ENCODE measurements around the gene GAS6. TPM values are rescaled to one million over a fixed set of nuclear protein-coding genes. Genes with fewer than 3 reads are reported as not detected.
A peak's percentile ranks its signal among the peaks of the same experiment; 100 is the strongest.
"Not testable (repeated sequence)": the region's sequence is repeated elsewhere in the genome, so short reads cannot be mapped to it uniquely, and the experiment has no call there.

GAS6 gene
- total RNA-seq, 1 donor from 2014 or later: 302 TPM

DNA sequence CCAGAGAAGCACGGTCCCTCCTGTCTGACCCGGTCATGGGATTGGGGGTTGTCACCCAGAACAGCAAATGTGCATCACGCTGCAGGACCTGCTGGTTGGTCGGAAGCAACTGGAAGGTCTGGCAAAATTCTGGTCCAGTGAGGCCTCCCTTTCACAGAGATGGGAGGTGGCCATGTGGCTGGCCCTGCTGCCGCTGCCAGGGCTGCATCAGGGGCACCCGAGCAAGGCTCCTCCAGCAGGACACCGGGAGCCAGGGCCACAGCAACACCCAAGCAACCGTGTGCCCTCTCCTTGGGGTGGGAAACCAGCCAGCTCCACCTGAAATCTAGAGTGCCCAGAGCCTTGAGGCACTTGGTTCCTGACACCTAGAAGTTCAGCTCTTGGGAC lies 11.5 kb upstream of the GAS6 start:
- intact Hi-C loops (cut with DNase I): no loop called here
- DNase-seq (ENCODE audit: low spot score) (no peak), ATAC-seq (no peak)

DNA sequence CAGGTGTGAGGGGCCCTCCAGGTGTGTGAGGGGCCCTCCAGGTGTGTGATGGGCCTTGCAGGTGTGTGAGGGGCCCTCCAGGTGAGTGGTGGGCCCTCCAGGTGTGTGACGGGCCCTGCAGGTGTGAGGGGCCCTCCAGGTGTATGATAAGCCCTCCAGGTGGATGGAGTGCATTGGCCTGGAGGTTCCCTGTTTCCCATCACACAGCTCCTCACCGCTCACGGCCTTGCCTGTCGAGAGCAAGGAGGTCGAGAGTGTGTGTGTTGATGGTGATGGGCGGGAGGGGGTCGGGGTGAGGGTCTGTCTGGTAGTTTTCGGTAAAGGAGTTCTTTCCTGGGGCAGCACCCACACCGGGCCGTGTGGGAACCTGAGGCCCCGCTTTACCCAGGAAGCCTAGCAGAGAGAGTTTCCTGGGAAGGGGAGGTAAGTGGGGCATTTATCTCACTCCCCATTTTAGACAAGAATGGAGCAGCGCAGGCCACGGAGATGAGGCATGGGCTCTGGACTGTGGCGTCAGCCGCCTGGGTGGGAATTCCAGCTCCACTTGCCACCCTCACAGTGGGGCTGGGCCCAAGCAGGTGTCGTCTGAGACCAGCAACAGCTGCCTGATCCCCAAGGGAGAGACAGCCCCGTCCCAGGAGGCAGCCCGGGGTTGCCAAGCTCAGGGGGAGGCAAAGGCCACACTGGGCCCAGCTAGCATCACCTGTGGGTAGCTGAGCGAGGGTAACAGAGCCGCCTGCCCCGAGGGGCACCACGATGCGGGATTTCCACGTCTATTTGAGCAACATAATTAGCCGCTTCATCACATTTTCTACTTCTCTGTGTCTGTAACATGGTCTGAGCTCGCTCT lies 10.9 kb upstream of the GAS6 start:
- no peak for DNase-seq (ENCODE audit: low spot score)
- intact Hi-C loops (cut with DNase I): no loop called here
- no peak for ATAC-seq

DNA sequence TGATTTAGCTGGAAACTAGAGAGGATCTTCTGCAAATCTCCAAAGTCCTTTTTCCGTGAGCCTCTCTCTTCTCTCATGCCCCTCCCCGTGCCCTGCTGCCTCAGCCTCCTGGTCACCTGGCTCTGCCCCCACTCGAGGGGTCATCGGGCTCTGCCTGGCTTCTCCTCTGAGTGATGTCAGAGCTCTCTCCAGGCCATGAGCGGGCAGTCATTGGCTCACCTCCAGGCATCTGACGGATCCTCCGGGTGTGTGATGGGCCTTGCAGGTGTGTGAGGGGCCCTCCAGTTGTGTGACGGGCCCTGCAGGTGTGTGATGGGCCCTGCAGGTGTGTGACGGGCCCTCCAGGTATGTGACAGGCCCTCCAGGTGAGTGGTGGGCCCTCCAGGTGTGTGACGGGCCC lies 10.3 kb upstream of the GAS6 start:
- no peak for DNase-seq (ENCODE audit: low spot score)
- ATAC-seq: no peak
- intact Hi-C loops (cut with DNase I): no loop called here

DNA sequence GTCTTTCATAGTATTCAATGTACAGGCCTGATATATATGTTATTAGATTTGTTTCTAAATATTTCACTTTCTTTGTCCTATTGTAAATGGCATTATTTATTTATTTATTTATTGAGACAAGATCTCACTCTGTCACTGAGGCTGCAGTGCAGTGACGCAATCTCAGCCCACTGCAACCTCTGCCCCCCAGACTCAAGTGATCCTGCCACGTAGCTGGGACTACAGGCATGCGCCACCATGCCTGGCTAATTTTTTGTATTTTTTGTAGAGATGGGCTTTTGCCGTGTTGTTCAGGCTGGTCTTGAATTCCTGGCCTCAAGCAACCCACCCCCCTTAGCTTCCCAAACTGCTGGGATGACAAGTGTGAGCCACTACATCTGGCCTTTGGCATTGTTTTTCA lies 5.4 kb upstream of the GAS6 start:
- ATAC-seq: no peak
- no peak for DNase-seq (ENCODE audit: low spot score)
- intact Hi-C loops (cut with DNase I): no loop called here

DNA sequence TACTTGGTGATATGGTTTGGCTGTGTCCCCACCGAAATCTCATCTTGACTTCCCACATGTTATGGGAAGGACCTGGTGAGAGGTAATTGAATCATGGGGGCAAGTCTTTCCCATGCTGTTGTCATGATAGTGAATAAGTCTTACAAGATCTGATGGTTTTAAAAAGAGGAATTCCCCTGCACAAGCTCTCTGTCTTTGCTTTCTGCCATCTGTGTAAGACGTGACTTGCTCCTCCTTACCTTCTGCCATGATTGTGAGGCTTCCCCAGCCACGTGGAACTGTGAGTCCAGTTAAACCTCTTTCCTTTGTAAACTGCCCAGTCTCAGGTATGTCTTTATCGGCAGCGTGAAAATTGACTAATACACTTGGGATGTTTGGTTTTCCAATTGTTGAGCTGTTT lies 4.0 kb upstream of the GAS6 start:
- DNase-seq (ENCODE audit: low spot score); intact Hi-C loops (cut with DNase I); ATAC-seq: not testable (repeated sequence)

DNA sequence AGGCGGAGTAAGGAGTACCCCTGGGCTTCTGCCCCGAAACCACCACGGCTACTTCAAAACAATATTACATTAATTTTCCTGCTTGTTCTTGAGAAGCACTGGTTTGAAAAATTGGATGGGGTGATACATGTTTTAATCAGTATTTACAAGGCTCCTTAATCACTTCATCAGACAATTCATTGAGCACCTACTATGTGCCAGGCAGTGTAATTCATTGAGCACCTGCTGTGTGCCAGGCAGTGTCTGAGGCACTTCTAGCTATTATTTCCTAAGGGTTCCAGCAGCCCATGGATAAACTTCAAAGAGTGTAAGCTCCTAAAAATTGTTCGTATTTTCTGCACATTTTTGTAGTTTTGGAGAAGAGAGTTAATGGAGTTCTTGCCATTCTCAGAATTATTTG lies 1.6 kb upstream of the GAS6 start:
- DNase-seq (ENCODE audit: low spot score) (no peak), ATAC-seq (no peak)
- intact Hi-C loops (cut with DNase I): no loop called here

DNA sequence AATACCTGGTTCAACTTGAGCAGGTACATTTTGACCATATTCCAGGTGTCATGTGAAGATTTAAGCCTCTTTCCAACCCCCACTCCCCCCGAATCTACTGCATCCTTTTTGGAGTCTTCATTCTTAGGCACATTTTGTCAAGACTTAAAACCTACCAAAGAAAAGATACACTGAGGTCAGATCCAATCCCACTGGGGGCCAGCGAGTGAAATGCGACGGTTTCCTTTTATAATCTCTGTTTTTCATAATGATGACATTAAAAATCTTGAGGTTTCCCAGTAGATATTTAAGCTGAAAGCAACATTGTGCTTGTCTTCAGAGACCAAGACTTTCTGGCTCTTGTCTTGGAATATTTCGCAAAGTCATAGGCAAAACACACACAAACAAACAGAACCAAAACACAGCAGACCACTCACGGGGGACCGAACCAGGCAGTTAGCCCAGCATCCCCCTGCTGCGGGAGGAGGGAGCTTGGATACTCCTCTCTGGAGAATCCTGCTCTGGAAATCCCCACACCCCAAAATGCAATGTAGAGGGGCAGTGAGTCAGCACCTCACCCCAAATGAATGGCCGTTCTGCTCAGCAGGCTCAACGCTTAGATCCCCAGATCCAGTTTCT lies 506 bp upstream of the GAS6 start:
- ATAC-seq (peak; percentile 63), DNase-seq (ENCODE audit: low spot score) (no peak)
- intact Hi-C loops (cut with DNase I): no loop called here

DNA sequence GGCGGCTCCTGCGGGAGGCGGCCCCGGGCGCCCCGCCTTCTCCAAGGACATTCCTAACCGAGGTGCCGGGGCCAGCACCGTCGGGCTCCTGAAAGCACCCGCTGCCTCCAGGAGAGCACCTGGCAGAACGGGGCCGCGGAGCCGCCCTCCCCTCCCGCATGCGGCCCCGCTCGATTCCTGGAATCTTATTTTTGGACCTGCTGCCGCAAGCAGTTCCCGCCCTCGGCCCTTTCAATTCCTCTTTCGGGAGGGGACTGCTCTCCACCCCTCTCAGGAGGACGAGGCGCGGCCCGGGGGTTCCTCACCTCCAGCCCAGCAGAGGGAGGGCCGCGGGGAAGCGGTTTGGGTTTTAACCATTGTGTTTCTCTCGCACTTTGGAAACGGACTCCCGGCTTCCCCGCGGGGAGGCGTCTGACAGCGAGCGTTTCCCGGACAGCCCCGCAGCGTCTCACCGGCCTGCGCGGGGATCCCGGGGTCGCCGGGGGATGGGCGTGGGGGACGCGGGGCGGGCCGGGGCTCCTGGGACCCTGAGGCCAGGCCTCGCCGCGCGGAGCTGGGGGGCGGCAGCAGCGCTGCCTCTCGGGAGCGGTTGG lies 849 bp downstream of the GAS6 start:
- ATAC-seq (peak; percentile 70), DNase-seq (ENCODE audit: low spot score) (peak; percentile 82)
- intact Hi-C loops (cut with DNase I): no loop called here

DNA sequence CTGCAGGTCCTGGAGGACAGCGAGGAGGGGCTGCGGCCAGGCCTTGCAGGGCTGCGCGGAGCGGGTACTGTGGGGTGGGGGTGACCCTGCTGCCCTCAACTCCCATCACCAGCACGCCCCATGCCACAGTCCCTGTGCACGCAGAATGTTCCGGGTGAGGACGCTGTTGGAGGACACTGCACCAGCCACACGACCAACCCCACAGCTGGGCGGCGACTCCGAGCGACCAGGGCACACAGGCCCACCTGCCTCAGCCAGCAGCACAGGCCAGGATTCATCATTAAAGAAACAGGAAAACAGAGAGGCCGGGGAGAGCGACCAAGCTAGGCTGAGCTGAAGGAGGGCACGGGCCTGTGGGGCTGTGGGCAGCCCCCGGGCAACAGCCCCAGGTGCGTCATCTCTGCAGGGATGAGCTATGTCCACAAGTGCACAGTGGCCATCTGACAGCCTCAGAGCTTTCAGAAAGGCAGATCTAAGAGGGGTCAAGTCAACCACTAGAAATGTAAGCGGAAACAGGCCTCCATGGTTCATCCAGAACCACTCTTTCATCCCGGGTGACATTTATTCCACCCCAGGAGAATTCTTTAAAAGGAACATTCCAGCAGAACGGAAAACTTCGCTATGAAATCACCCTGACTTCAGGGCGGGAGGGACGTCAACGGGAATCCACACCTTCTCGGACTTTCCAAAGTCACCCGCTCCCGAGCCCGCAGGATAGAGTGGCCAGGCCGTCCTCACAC lies 1.5 kb downstream of the GAS6 start:
- DNase-seq (ENCODE audit: low spot score): no peak
- intact Hi-C loops (cut with DNase I): no loop called here
- ATAC-seq: peak; percentile 4

DNA sequence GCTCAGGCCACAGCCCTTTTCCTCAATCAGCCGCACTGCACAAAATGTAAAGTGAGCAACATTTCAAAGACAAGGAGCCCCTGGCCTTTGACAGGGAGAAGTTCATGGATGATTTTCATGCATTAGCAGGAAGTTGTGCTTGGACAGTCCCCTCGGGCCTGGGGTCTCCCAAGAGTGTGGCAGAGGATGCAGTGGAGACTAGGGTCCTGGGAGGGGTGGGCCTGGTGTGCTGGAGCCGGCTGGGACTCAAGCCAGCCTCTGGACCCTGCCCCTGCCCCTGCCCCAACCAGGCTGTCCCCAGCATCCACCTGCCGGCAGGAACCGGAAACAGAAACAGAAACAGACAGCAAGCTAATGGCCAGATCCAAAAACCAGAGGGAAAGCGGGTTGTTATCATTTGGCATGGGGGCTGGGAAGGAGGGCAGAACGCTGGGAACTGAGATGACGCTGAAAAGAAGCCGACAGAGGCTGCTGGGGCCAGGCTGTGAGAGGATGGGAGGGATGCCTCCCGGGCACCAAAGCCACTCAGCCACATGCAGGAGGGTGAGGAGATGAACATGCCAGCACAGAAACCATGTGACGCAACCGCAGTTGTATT lies 2.3 kb downstream of the GAS6 start:
- DNase-seq (ENCODE audit: low spot score) (no peak), ATAC-seq (no peak)
- intact Hi-C loops (cut with DNase I): no loop called here

DNA sequence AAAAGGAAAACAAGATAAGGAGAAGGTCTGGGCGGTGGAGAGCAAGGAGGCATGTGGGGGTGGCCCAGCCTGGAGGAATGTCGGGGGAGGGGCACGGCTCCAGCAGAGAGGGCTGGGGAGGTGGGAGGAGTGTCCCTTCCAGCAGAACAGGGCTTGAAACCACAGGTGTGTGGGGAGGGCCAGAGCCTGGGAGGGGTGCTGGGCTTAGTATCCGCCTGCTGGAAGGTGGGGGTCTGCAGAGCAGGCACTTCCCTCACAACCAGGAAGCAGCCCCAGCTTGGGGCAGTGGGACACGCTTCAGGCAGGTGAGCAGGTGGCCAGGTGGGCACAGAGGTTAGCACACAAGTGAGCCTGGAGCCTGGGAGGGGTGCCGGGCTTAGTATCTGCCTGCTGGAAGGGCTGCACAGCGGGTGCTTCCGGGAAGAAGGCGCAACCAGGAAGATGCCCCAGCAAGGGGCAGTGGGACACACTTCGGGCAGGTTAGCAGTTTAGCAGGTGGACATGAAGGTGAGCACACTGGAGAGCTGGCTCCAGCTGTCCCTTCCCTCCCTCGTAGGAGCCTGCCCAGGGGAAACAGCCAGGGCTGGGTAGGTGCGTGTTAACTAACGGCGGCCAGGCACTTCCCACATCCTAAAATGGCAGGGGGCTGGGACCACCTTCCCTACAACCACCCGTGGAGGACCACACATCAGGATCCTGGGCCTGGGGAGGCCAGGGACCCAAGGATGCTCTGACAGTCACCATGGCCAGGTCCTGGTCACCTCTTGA lies 3.0 kb downstream of the GAS6 start:
- no peak for DNase-seq (ENCODE audit: low spot score)
- ATAC-seq: no peak
- intact Hi-C loops (cut with DNase I): no loop called here

DNA sequence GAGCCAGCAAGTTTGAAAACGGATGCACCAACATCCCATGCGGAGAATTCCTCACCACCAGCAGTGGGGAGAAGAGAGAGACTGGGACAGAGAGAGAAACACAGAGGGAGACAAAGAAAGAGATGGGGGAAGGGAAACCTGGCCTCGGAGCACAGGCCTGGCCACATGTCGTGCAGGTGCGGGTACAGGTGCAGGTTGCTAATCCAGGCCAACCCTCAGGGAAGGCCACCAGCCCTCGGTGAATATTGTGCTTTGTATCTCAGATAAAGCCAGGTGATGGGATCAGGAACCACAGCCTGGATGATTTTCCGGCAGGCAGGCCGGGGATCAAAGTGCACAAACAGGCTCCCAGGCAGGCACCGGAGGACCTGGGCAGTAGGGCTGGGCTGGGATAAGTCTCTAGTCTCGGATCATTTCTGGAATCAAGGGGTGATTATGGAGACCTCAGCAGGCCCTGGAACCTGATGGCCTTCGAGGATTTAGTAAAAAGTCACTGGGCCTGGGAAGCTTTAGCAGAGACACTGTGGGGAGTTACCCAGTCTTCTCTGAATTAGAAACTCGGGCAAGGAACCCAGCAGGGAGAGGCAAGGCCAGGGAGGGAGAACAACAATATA lies 3.7 kb downstream of the GAS6 start:
- DNase-seq (ENCODE audit: low spot score) (no peak), ATAC-seq (no peak)
- intact Hi-C loops (cut with DNase I): no loop called here

DNA sequence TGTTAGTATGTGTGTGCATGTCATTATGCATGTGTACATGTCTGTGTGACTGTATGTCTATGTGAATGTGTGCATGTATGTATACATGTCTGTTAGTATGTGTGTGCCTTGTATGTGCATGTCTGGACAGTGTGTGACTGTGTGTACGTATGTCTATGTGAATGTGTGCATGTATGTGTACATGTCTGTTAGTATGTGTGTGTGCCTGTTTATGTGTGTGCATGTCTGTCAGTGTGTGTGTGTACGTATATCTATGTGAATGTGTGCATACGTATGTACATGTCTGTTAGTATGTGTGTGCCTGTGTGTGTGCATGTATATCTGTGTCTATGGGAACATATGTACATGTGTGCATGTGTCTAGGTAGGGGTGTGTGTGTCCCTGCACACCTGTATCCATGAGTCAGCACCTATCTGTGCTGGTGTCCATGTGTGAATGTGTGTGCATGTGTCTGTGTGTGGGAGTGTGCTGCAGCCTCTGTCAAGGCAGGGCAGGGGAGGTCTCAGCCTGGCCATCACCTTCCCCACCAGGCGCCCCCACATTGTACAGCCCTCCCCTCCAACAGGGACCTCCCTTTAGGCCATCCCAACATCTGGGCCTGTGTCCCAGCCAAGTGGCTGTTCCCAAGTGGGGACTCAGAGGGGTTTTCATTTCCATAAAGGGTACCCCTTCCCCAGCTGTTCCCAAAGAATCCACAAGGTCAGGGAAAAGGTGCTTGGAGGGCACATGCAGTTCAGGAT lies 4.4 kb downstream of the GAS6 start:
- intact Hi-C loops (cut with DNase I): no loop called here
- ATAC-seq: no peak

DNA sequence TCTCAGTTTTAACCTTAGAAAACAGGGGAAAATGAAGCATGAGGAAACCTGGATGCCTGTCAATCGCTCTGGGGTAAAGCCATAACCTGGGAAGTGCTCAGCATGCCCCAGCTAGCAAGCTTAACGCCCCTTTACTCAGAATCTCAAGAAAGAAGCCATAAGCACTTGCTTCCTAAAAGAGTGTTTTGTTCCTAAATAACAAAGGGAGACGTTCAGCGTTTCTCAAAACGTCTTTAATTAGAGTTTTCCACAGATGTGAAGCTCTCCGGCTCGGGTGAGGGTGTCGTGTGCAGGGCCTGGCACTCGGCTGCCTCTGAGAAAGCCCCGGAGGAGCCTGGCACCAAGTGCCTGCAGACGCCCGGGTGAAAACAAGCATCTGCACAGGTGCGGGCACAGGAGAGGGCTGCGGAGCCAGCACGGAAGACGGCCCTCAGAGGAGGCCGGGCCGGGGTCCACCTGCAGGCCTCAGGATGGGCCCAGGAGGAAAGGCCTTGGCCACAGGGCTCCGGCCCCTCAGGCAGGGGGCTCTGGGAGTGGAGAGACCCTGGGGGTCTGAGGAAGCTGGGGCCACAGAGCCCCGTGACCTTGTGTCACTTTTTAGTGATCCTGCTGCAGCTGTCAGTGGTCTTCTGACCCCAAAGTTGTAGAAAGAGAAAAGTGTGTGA lies 6.2 kb downstream of the GAS6 start:
- DNase-seq (ENCODE audit: low spot score) (no peak), ATAC-seq (no peak)
- intact Hi-C loops (cut with DNase I): no loop called here

More for the DNA sequence above, 4.4 kb downstream of the GAS6 start:
- no peak for DNase-seq (ENCODE audit: low spot score)

DNA sequence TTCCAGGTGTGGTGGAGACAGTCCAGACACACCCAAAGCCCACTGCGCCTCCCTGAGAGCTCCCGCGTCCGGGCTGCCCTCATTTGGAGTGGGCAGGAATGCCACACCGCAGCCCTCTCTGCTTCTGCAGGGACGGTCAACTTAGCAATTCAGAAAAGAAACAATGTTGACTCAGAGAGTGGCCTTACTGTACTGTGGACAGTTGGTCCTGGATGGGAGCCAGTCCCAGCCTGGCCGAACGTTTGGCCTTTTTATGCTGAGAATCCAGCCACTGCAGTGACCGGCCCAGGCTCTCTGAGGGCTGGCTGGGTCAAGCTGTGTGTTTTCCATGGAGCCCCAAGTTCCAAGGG lies 7.2 kb downstream of the GAS6 start:
- DNase-seq (ENCODE audit: low spot score): no peak
- ATAC-seq: no peak
- intact Hi-C loops (cut with DNase I): no loop called here

DNA sequence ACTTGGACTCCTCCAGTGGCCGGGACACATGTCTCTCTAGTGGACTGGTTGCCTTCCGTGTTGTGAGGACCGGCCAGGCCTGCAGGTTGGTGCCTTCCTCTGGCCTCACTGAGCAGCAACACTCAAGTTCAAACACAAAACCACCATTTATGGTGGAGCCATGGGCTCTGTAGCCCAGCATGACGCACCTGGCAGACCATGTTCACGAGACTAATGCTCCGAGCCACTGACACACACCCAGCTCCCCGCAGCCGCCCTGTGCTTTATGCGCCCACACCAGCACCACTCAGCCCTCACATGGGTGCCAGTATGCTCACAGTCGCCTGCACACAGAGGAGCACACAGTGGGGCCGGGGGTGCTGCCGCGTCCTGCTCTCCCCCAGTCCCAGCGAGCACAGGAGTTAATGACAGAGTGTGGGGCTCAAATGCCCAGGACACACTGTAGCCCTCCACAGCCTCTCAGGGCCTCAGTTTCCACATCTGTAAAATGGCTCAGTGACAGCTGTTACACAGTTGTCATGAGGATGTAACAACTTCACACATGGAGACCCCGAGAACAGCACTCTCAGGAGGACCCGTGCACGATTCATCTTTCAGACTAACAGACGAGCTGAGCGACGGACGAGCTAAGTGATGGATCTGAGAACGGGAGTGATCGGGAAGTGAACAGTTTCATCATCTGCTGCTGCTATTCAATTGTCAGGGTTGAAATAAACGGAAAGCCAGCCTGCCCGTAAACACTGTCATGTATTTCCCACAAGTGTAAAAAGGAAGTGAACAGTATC lies 7.8 kb downstream of the GAS6 start:
- ATAC-seq (no peak), DNase-seq (ENCODE audit: low spot score) (no peak)
- intact Hi-C loops (cut with DNase I): no loop called here
